ENCODE measurements around the gene SH2D6. TPM values are rescaled to one million over a fixed set of nuclear protein-coding genes. Genes with fewer than 3 reads are reported as not detected.

The SH2D6 gene
- total and polyA plus RNA-seq, 2 of the 8 experiments (the other 6 are each of a cell fraction or from before 2014, with no cell fraction given) = 0.42 TPM; not detected in 1

- H2BK12ac ChIP-seq (ENCODE audit: low read depth, low read length) = no peak overlapping the region
- no peak overlapping the region for H3K4me3 ChIP-seq (ENCODE audit: extremely low read depth in 1 of 4, insufficient read depth in 2 of 4, low read depth in 3 of 4, low read length in 4 of 4)
- H4K5ac ChIP-seq (ENCODE audit: insufficient read length, low read depth, low read length) = no peak overlapping the region
- no peak overlapping the region for H2AK5ac ChIP-seq (ENCODE audit: low read depth, low read length)
- no peak overlapping the region for H3K9ac ChIP-seq (replicated peaks in 1 of 4; ENCODE audit: extremely low read depth in 1 of 4, low read depth in 3 of 4, low read length in 3 of 4)
- no peak overlapping the region for H3K56ac ChIP-seq (replicated peaks; ENCODE audit: insufficient read length, low read depth, low read length)
- H3K18ac ChIP-seq (ENCODE audit: extremely low read depth, low read length) = no peak overlapping the region
- 0 out of 4 replicates have a peak, but pooled peaks cover 0 to 2% of the 10 kb centered on the region in 2 experiments for H3K9me3 ChIP-seq (ENCODE audit: insufficient read depth in 2 of 2, low read depth in 1 of 2, low read length in 1 of 2)
- no peak overlapping the region for H4K91ac ChIP-seq (replicated peaks; ENCODE audit: insufficient read length, low read length)
- no peak overlapping the region for H3K23ac ChIP-seq (ENCODE audit: insufficient read length)
- H3K36me3 ChIP-seq (ENCODE audit: control insufficient read depth in 2 of 4, insufficient read depth in 4 of 4, low read length in 3 of 4) = peaks cover 0 to 3% (median 0%) of the 10 kb centered on the region in 4 experiments; a peak in 2 of 8 replicates
- no peak overlapping the region for H2BK5ac ChIP-seq (ENCODE audit: low read depth, low read length)
- H4K20me1 ChIP-seq (replicated peaks in 1 of 2; ENCODE audit: control insufficient read depth in 1 of 2, insufficient read depth in 2 of 2, low read length in 2 of 2) = no peaks in the 10 kb centered on the region
- H3K27ac ChIP-seq (ENCODE audit: low read depth, low read length) = no peak overlapping the region
- H2BK20ac ChIP-seq (ENCODE audit: low read length) = no peak overlapping the region
- H3K14ac ChIP-seq (ENCODE audit: insufficient read length) = no peak overlapping the region
- H3K4ac ChIP-seq (replicated peaks; ENCODE audit: insufficient read length, low read depth, low read length) = no peak overlapping the region
- H4K8ac ChIP-seq (ENCODE audit: extremely low read depth, insufficient read depth, low read length) = no peak overlapping the region
- DNase-seq (ENCODE audit: low read depth in 1 of 2, low spot score in 2 of 2) (no peak), FAIRE-seq (no peak)
- H3K79me2 ChIP-seq (ENCODE audit: control insufficient read depth in 1 of 2, insufficient read depth in 2 of 2, low read length in 2 of 2) = no peaks in the 10 kb centered on the region; a peak in 1 of 4 replicates
- no peak for TF ChIP-seq SAP30 (IDR thresholded peaks at IDR 0.05; ENCODE audit: insufficient read depth, insufficient replicate concordance, low read length)
- no peak for TF ChIP-seq ZNF274 (IDR thresholded peaks at IDR 0.05; ENCODE audit: borderline replicate concordance, extremely low read depth, low read length)
- TF ChIP-seq POU5F1 (IDR thresholded peaks at IDR 0.05; ENCODE audit: low read depth, low read length) = no peak
- no peak for TF ChIP-seq CBX8 (IDR thresholded peaks at IDR 0.05; ENCODE audit: borderline replicate concordance, low read depth, low read length)
- TF ChIP-seq NANOG (IDR thresholded peaks at IDR 0.05; ENCODE audit: insufficient read depth, low read depth, low read length, poor library complexity, severe bottlenecking) = no peak
- no peak for TF ChIP-seq RNF2 (IDR thresholded peaks at IDR 0.05; ENCODE audit: borderline replicate concordance, low read depth, low read length, missing control alignments, poor library complexity, severe bottlenecking)
- H3K27me3 ChIP-seq (replicated peaks in 1 of 4; ENCODE audit: control insufficient read depth in 3 of 4, extremely low read depth in 1 of 4, insufficient read depth in 3 of 4, low read length in 3 of 4) = no peaks in the 10 kb centered on the region
- no peak overlapping the region for H2BK15ac ChIP-seq (ENCODE audit: low read length)
- ChIA-PET CTCF (ENCODE audit: partially characterized antibody) (interaction anchor here (0.9 to 4.7 kb wide), 5 partner anchors 8 to 153 kb away, joined by 4 to 31 read pairs (median 4); partner anchors contain the start of gene MAT2A), POLR2A (ENCODE audit: partially characterized antibody) (interaction anchor here (1.1 to 25.0 kb wide), 5 partner anchors 9 to 146 kb away, joined by 3 to 396 read pairs (median 3); partner anchors contain the start of genes ELMOD3, MAT2A and RETSAT)
- H3K23me2 ChIP-seq (ENCODE audit: low read depth, low read length) = no peaks in the 10 kb centered on the region
- no peak overlapping the region for H3K4me2 ChIP-seq (ENCODE audit: insufficient read depth in 1 of 2, low read depth in 2 of 2, low read length in 2 of 2)
- peaks cover 2% of the 10 kb centered on the region; the same call in 1 of the 2 replicates for H3K79me1 ChIP-seq (ENCODE audit: low read depth, low read length)
- H2AFZ ChIP-seq (ENCODE audit: low read length) = no peak overlapping the region
- peaks cover 0 to 6% (median under 1%) of the 10 kb centered on the region in 4 experiments; a peak in 2 of 7 replicates for H3K4me1 ChIP-seq (replicated peaks in 1 of 4; ENCODE audit: control insufficient read depth in 3 of 4, insufficient read depth in 4 of 4, low read length in 3 of 4)
- 95% methylated on average over 8 of the region's 8 CpGs; no CpG with 5 or more reads in 1 of the 2 experiments for WGBS, 2 experiments (ENCODE audit: extremely low coverage in 1 of 2, insufficient coverage in 1 of 2, insufficient read length in 1 of 2, insufficient replicate concordance in 2 of 2, low coverage in 1 of 2, low lambda C conversion rate in 2 of 2, missing lambda C conversion rate in 1 of 2)
- H2BK120ac ChIP-seq (replicated peaks; ENCODE audit: low read depth, low read length) = no peak overlapping the region
These were observed 19.4 kb upstream of the SH2D6 start for GRCh38 chr2:85399183-85399455.

Measured in H1 (cell line).